ENCODE results near the gene SPON1.

Gene SPON1

GRCh38 chr11:14300661-14301304 is 338.3 kb downstream of the SPON1 start:
- DNase-seq, result peak; percentile 36

GRCh38 chr11:14304601-14305000 is 342.1 kb downstream of the SPON1 start:
- DNase-seq, result no peak

GRCh38 chr11:14305649-14306048 is 343.1 kb downstream of the SPON1 start:
- DNase-seq, result no peak

GRCh38 chr11:14306481-14306880 is 344.0 kb downstream of the SPON1 start:
- DNase-seq, result no peak

GRCh38 chr11:14308114-14308896 is 345.8 kb downstream of the SPON1 start:
- DNase-seq, result peak; percentile 27

- no peak for DNase-seq
Observed at GRCh38 chr11:14308897-14309387, 346.4 kb downstream of the SPON1 start.

GRCh38 chr11:14309425-14310192 is 347.1 kb downstream of the SPON1 start:
- DNase-seq, result no peak

DNA sequence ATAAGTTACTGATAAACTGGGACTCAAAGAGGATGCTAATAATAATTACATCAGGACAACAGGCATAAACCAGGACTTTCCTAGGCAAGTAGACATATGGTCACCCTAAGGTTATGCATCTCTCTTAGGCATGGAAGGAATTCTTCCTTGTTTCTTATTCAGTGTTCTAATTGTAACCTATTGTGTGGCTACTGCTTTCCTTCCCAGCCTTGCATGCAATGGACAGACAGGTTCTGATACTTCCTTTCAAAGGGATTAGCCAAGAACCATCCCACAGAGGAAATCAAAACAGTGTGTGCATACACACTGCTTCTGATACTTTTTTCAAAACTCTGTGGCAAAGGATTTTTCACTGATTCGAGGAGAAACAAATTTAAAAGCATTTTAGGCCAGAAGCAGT is 348.2 kb downstream of the SPON1 start:
- DNase-seq, result no peak

GRCh38 chr11:14312736-14313438 is 350.4 kb downstream of the SPON1 start:
- DNase-seq, result no peak

- no peak for DNase-seq
Observed at GRCh38 chr11:14314127-14314526, 351.6 kb downstream of the SPON1 start.

DNA sequence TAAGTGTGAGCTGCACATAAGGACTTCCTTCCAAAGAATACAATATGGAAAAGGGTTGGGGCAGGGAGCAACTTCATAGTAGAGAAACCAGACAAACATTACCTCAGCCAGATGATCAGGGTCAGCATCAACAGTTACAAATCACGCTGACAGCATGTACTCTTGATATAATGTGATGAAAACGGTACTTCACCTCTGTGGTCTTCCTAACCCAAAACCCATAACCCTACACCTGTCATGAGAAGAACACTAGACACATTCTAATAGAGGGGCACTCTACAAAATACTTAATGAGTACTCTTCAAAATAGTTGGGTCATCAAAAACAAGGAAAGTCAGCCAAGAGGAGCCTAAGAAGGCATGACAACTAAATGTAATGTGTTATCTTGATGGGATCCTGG is 352.6 kb downstream of the SPON1 start:
- DNase-seq, result no peak

All from NCI-H446 treated with DMSO at 0.1 percent for 48 hours (cell line).